Right lobe of liver (tissue), 6 donors: ENCODE data around the gene ABCC2. TPM values are rescaled to one million over a fixed set of nuclear protein-coding genes. Genes with fewer than 3 reads are reported as not detected.
A peak's percentile ranks its signal among the peaks of the same experiment; 100 is the strongest.

Experiments used
- ATAC-seq, 4 donors: fragments of 200-7000 bp; cut with Tn5 transposase; one replicate each; pipeline ENCODE4 v1.9.1; 2020; ENCODE audit warnings: mild to moderate bottlenecking in 4 of 4, moderate library complexity in 4 of 4
- DNase-seq, 3 donors: peaks; one replicate each; pipeline ENCODE4 v3.0.0-alpha.2; 2020
- H3K27ac ChIP-seq, 3 donors: fragments of 200-600 bp; one replicate each; pipeline ENCODE4 v1.8.0; 2022
- H3K27me3 ChIP-seq, 2 donors: fragments of 200-600 bp; one replicate each; pipeline ENCODE4 v1.8.0; 2022
- H3K36me3 ChIP-seq, 4 donors: fragments of 200-600 bp; sonication (generic) in 1 of 4; one replicate each; pipeline versions ENCODE4 v1.5.1 to v1.8.0; 2017 to 2022; ENCODE audit warnings: control low read depth in 1 of 4
- H3K4me1 ChIP-seq, 4 donors: fragments of 200-600 bp; sonication (generic) in 1 of 4; one replicate each; pipeline versions ENCODE4 v1.5.1 to v1.8.0; 2017 to 2022; ENCODE audit warnings: control low read depth in 1 of 4
- H3K4me3 ChIP-seq, 3 donors: fragments of 200-600 bp; one replicate each; pipeline ENCODE4 v1.8.0; 2022
- H3K9me3 ChIP-seq, 4 donors: fragments of 200-600 bp; sonication (generic) in 1 of 4; one replicate each; pipeline versions ENCODE4 v1.5.1 to v1.8.0; 2017 to 2022; ENCODE audit warnings: control low read depth in 1 of 4
- POLR2A ChIP-seq: fragments of 450-650 bp; IDR thresholded peaks from one replicate; pipeline ENCODE4 v1.6.1; 2017; ENCODE audit warnings: antibody characterized with exemption, mild to moderate bottlenecking
- WGBS: methylation state at CpG from one replicate; pipeline ENCODE4 v1.1.6; 2018; ENCODE audit warnings: low coverage, low lambda C conversion rate; ENCODE audit not compliant: insufficient coverage; ENCODE audit errors: missing lambda C conversion rate; 5-methylcytosine and 5-hydroxymethylcytosine counted together
- intact Hi-C, 2 donors: fragments of 100-400 bp; cut with DNase I; formaldehyde crosslinking; loops; one replicate each; pipeline versions ENCODE4 v1.11.2 to v1.14.1; 2022
- total RNA-seq, 6 experiments: library from RNA; depleted of rRNA in 2 of 6; stranded (reverse); fragments of >200 nt in 2 of 6; fragmentation: NEBNext Ultra II Directional in 3 of 6; extraction: Animal tissue kit (Norgen Biotek cat#: 25700) in 3 of 6; gene quantifications; one replicate each; pipeline versions ENCODE4 v1.1.0 to v1.2.4, GENCODE V29; 2016 to 2023
- TF ChIP-seq, protein P1 (sequence below), 4 donors: fragments of 200-600 bp in 3 of 4; fragments of 450-650 bp in 1 of 4; IDR thresholded peaks; one replicate each; pipeline versions ENCODE4 v1.5.1 to v1.8.0; 2016 to 2022; ENCODE audit warnings: antibody characterized with exemption in 4 of 4, mild to moderate bottlenecking in 2 of 4
- donor health status: DM: no; HTN: yes; CAD: no.
- donor health status: DM: no; HTN: no; CAD: no.
- donor health status: DM: no; HTN: no; CAD: no.
- donor health status: DM: no; HTN: yes; CAD: no.
- donor health status: DM: no; HTN: yes; CAD: no.

The ABCC2 gene
- total RNA-seq, 6 experiments from 2014 or later: 136 to 372 (median 156) TPM

DNA sequence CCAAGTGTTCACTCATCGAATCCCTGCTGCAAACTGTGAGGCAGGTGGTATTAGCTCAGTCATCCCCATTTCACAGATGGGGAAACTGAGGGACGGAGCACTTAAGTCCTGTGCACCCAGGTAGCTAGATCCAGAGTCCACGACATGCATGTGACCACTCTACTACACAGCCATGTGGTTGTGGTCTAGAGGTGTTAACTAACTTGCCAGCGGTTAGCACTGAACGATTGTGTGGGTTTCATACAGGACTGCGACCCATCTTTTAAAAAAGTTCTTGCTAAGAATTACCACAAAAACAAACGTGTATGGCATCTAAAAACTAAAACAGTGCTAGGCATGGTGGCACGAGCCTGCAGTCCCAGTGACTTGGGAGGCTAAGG, 16.1 kb upstream of the ABCC2 start:
- peaks cover 0 to 16% (median 7%) of the 10 kb centered on the region in 4 donors for H3K4me1 ChIP-seq
- ATAC-seq (no peak), DNase-seq (no peak)
- intact Hi-C loops: no loop called here
- no peaks in the 10 kb centered on the region for H3K9me3 ChIP-seq
- no peaks in the 10 kb centered on the region for H3K36me3 ChIP-seq
- H3K4me3 ChIP-seq: no peak overlapping the region
- H3K27ac ChIP-seq: no peak overlapping the region
- no peak for TF ChIP-seq POLR2A
- TF ChIP-seq, protein P1, sequence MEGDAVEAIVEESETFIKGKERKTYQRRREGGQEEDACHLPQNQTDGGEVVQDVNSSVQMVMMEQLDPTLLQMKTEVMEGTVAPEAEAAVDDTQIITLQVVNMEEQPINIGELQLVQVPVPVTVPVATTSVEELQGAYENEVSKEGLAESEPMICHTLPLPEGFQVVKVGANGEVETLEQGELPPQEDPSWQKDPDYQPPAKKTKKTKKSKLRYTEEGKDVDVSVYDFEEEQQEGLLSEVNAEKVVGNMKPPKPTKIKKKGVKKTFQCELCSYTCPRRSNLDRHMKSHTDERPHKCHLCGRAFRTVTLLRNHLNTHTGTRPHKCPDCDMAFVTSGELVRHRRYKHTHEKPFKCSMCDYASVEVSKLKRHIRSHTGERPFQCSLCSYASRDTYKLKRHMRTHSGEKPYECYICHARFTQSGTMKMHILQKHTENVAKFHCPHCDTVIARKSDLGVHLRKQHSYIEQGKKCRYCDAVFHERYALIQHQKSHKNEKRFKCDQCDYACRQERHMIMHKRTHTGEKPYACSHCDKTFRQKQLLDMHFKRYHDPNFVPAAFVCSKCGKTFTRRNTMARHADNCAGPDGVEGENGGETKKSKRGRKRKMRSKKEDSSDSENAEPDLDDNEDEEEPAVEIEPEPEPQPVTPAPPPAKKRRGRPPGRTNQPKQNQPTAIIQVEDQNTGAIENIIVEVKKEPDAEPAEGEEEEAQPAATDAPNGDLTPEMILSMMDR (IDR thresholded peaks at IDR 0.05): no peak
- H3K27me3 ChIP-seq: no peaks in the 10 kb centered on the region
- 62% methylated on average over 7 of the region's 8 CpGs for WGBS

DNA sequence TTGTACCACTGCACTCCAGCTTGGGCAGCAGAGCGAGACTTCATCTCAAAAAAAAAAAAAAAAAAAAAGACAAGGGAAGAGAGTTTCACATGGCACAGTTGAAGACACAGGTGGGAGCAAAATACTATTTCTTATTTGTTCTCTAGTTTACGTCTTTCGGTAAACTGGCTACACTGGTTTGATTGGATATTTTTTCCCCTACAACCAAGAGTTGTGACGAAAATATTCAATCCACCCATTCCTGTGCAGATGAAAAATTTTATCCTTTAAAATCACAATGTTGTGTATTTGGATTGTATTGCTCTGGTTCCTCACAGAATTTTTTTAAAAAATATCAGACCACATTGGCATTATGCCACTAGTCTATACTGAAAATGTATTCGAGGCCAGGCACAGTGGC, 14.5 kb upstream of the ABCC2 start:
- TF ChIP-seq POLR2A: no peak
- TF ChIP-seq, protein P1 (IDR thresholded peaks at IDR 0.05): no peak
- no peaks in the 10 kb centered on the region for H3K9me3 ChIP-seq
- ATAC-seq (no peak), DNase-seq (no peak)
- H3K36me3 ChIP-seq: no peaks in the 10 kb centered on the region
- no peak overlapping the region for H3K4me3 ChIP-seq
- no peaks in the 10 kb centered on the region for H3K27me3 ChIP-seq
- 57% methylated on average over 5 of the region's 5 CpGs for WGBS
- no peak overlapping the region for H3K27ac ChIP-seq
- intact Hi-C loops: no loop called here
- H3K4me1 ChIP-seq: peaks cover 0 to 17% (median 7%) of the 10 kb centered on the region in 4 donors

DNA sequence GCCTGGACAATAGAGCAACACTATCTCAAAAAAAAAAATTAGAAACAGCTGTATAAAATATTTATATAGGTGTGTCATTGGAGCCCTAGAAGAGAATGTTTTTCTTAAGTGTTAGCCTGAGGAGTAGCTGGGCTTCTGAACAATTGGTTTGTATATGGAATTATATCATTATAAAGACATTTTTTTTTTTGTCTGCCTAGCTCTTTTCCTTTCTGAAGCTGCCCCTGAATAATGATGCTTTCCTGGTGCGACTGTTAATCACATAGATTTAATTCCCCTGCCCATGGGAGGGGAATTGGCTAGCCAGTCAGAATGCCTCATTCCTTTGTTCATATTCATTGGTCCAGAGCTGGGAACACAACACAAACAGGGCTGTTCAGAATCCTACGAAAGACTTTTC, 13.9 kb upstream of the ABCC2 start:
- DNase-seq (no peak), ATAC-seq (no peak)
- intact Hi-C loops: no loop called here
- H3K36me3 ChIP-seq: no peaks in the 10 kb centered on the region
- no peaks in the 10 kb centered on the region for H3K9me3 ChIP-seq
- 95% methylated on average over 2 of the region's 2 CpGs for WGBS
- no peak overlapping the region for H3K27ac ChIP-seq
- peaks cover 0 to 17% (median 7%) of the 10 kb centered on the region in 4 donors for H3K4me1 ChIP-seq
- no peak overlapping the region for H3K4me3 ChIP-seq
- TF ChIP-seq, protein P1 (IDR thresholded peaks at IDR 0.05): no peak
- TF ChIP-seq POLR2A: no peak
- H3K27me3 ChIP-seq: no peaks in the 10 kb centered on the region

DNA sequence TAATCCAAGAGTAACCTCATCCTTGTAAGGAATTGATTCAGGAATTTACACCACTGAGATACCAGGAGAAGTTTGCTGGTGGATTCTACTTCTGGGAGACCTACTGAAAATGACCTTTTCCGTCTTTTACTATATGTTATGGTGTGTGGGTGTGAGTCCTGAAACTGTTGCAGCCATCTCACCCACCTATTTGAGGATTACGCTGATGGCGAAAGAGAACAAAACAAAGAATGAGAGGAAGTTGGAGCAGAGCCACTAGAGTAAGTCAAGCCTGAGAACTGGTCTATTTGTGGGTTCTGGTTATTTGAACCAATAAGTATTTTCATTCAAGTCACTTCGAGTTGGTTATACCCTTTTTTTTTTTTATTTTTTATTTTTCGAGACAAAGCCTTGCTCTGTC, 12.7 kb upstream of the ABCC2 start:
- intact Hi-C loops: no loop called here
- no peaks in the 10 kb centered on the region for H3K27me3 ChIP-seq
- H3K4me1 ChIP-seq: peaks cover 0 to 17% (median 7%) of the 10 kb centered on the region in 4 donors
- WGBS: 73% methylated on average over 5 of the region's 5 CpGs
- peak overlapping the region in 1 of 3 donors; percentile 57 for H3K27ac ChIP-seq
- no peak overlapping the region for H3K4me3 ChIP-seq
- DNase-seq: no peak
- ATAC-seq: no peak
- TF ChIP-seq, protein P1 (IDR thresholded peaks at IDR 0.05): no peak
- TF ChIP-seq POLR2A: no peak
- no peaks in the 10 kb centered on the region for H3K9me3 ChIP-seq
- no peaks in the 10 kb centered on the region for H3K36me3 ChIP-seq
